Natural killer cell (primary cell): ENCODE results near the gene RUSF1. TPM values are rescaled to one million over a fixed set of nuclear protein-coding genes. Genes with fewer than 3 reads are reported as not detected.

Experiments used
- ATAC-seq, 3 donors: fragments of 150-1000 bp in 2 of 3; fragments of 200-7000 bp in 1 of 3; cut with Tn5 transposase; 1 replicate in 1 of 3; 2 replicates in 2 of 3; pipeline ENCODE4 v1.10.0; 2021; ENCODE audit warnings: mild to moderate bottlenecking in 2 of 3, moderate library complexity in 2 of 3
- DNase-seq, 2 donors: peaks; one replicate each; pipeline versions ENCODE4 v3.0.0 to v3.0.0-alpha.2; 2013 to 2021; ENCODE audit warnings: mixed read lengths in 1 of 2
- H3K27ac ChIP-seq: one replicate; pipeline ENCODE4 v1.5.1; 2013; ENCODE audit warnings: mild to moderate bottlenecking, low read length
- H3K27me3 ChIP-seq: one replicate; pipeline ENCODE4 v1.6.1; 2013; ENCODE audit warnings: low read length; ENCODE audit not compliant: control insufficient read depth, insufficient read depth
- H3K36me3 ChIP-seq: one replicate; pipeline ENCODE4 v1.6.1; 2013; ENCODE audit warnings: low read length; ENCODE audit not compliant: control insufficient read depth, insufficient read depth
- H3K4me1 ChIP-seq: one replicate; pipeline ENCODE4 v1.6.1; 2013; ENCODE audit warnings: low read length; ENCODE audit not compliant: control insufficient read depth, insufficient read depth
- H3K4me3 ChIP-seq: one replicate; pipeline ENCODE4 v1.5.1; 2013; ENCODE audit warnings: low read length
- H3K9me3 ChIP-seq: one replicate; pipeline ENCODE4 v1.6.1; 2013; ENCODE audit warnings: low read length; ENCODE audit not compliant: control insufficient read depth, insufficient read depth
- H3K27ac Mint-ChIP-seq, 2 donors: one replicate each; pipeline ENCODE4 v1.8.0; 2022; ENCODE audit warnings: mild to moderate bottlenecking in 2 of 2, mixed read lengths in 2 of 2, moderate library complexity in 1 of 2
- H3K27me3 Mint-ChIP-seq, 2 donors: one replicate each; pipeline ENCODE4 v1.8.0; 2022; ENCODE audit warnings: low read depth in 2 of 2, mixed read lengths in 2 of 2
- H3K36me3 Mint-ChIP-seq: one replicate; pipeline ENCODE4 v1.8.0; 2022; ENCODE audit warnings: mixed read lengths
- H3K4me1 Mint-ChIP-seq, 2 donors: one replicate each; pipeline ENCODE4 v1.8.0; 2022; ENCODE audit warnings: mixed read lengths in 2 of 2
- H3K4me3 Mint-ChIP-seq: one replicate; pipeline ENCODE4 v1.8.0; 2022; ENCODE audit warnings: mild to moderate bottlenecking, moderate library complexity, mixed read lengths
- H3K9me3 Mint-ChIP-seq, 2 donors: one replicate each; pipeline ENCODE4 v1.8.0; 2022; ENCODE audit warnings: mixed read lengths in 2 of 2
- WGBS: methylation state at CpG from one replicate; pipeline ENCODE4 v1.1.7; 2013; ENCODE audit warnings: missing lambda C conversion rate; ENCODE audit not compliant: insufficient coverage; 5-methylcytosine and 5-hydroxymethylcytosine counted together
- intact Hi-C: fragments of 100-400 bp; cut with micrococcal nuclease; formaldehyde crosslinking; loops from one replicate; pipeline ENCODE4 v1.14.2; 2022
- total RNA-seq, 4 donors: library from RNA; stranded (reverse); fragments of 120-200 nt in 1 of 4; gene quantifications; one replicate each; pipeline versions ENCODE4 v1.2.3 to v1.2.4, GENCODE V29; 2013 to 2022
- TF ChIP-seq, protein P1 (sequence below): fragments of 200-600 bp; IDR thresholded peaks from one replicate; pipeline ENCODE4 v1.8.0; 2022; ENCODE audit warnings: antibody characterized with exemption

Gene RUSF1
- total RNA-seq, 3 donors from 2014 or later (not counting 1 experiment from before 2014, with no cell fraction given): 50.2 to 61.5 (median 51.9) TPM

DNA sequence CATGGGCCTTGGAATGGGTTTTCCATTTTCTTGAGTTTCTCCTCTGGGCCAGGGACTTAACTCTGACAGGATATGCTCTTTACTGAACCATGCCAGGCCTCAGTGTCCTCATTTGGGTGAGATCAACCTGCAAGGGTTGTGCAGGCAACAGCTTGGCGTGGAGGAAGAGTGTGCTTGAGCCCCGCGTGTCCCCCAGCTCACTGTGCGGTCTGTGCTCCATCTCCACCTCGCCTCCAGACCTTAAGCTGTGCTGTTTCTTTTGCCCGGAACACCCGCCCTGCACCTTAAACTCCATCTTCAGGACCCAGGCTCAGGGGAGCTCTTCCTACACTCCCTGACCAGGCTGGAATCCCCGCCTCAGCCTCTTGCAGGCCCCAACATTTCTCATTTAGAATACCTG lies 9.7 kb downstream of the RUSF1 start:
- DNase-seq (no peak), ATAC-seq (no peak)
- peaks cover 4 to 7% of the 10 kb centered on the region in 2 donors for H3K4me1 Mint-ChIP-seq
- no peaks in the 10 kb centered on the region for H3K4me1 ChIP-seq
- no peaks in the 10 kb centered on the region for H3K9me3 ChIP-seq
- H3K27ac ChIP-seq: no peak overlapping the region
- TF ChIP-seq, protein P1, sequence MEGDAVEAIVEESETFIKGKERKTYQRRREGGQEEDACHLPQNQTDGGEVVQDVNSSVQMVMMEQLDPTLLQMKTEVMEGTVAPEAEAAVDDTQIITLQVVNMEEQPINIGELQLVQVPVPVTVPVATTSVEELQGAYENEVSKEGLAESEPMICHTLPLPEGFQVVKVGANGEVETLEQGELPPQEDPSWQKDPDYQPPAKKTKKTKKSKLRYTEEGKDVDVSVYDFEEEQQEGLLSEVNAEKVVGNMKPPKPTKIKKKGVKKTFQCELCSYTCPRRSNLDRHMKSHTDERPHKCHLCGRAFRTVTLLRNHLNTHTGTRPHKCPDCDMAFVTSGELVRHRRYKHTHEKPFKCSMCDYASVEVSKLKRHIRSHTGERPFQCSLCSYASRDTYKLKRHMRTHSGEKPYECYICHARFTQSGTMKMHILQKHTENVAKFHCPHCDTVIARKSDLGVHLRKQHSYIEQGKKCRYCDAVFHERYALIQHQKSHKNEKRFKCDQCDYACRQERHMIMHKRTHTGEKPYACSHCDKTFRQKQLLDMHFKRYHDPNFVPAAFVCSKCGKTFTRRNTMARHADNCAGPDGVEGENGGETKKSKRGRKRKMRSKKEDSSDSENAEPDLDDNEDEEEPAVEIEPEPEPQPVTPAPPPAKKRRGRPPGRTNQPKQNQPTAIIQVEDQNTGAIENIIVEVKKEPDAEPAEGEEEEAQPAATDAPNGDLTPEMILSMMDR: no peak
- H3K27me3 Mint-ChIP-seq: no peaks in the 10 kb centered on the region
- 95% methylated on average over 8 of the region's 8 CpGs for WGBS
- no peaks in the 10 kb centered on the region for H3K36me3 Mint-ChIP-seq
- H3K27ac Mint-ChIP-seq: peak overlapping the region in 1 of 2 donors; percentile 16
- peaks cover 24% of the 10 kb centered on the region for H3K36me3 ChIP-seq
- no peaks in the 10 kb centered on the region for H3K9me3 Mint-ChIP-seq
- no peak overlapping the region for H3K4me3 Mint-ChIP-seq
- H3K4me3 ChIP-seq: no peak overlapping the region
- intact Hi-C loops: loop anchor here (10.0 kb wide), 1 partner anchor 216 kb away; a partner anchor contains a TSS
- H3K27me3 ChIP-seq: no peaks in the 10 kb centered on the region

DNA sequence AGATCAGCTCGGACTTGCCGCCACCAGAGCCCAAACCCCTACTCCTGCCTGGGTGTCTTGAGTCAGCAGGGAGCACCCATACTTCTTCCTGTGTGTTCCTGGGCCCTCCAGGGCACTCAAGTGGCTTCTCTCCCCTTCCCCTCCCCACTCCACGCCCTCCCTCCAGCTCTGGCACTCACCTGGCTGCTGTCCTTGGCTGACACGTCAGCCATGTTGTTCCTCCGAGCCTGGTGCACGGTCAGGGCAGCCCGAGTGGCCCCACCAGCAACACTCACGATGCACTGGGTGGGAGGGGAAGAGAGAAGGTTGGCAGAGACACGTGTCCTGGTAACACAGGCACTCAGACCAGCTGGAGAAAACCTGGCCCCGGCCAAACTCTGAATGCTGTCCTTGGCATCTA lies 11.5 kb downstream of the RUSF1 start:
- Mint-ChIP-seq H3K9me3 (no peaks in the 10 kb centered on the region), H3K4me3 (no peak overlapping the region), H3K27ac (no peak overlapping the region), H3K27me3 (no peaks in the 10 kb centered on the region), H3K4me1 (peaks cover 4 to 7% of the 10 kb centered on the region in 2 donors), H3K36me3 (no peaks in the 10 kb centered on the region)
- WGBS: 94% methylated on average over 10 of the region's 10 CpGs
- Histone ChIP-seq H3K4me3 (no peak overlapping the region), H3K36me3 (peaks cover 30% of the 10 kb centered on the region), H3K9me3 (no peaks in the 10 kb centered on the region), H3K4me1 (no peaks in the 10 kb centered on the region), H3K27me3 (no peaks in the 10 kb centered on the region), H3K27ac (no peak overlapping the region)
- DNase-seq (no peak), ATAC-seq (no peak)
- TF ChIP-seq, protein P1: no peak
- intact Hi-C loops: loop anchor here (10.0 kb wide), 1 partner anchor 218 kb away; a partner anchor contains a TSS

DNA sequence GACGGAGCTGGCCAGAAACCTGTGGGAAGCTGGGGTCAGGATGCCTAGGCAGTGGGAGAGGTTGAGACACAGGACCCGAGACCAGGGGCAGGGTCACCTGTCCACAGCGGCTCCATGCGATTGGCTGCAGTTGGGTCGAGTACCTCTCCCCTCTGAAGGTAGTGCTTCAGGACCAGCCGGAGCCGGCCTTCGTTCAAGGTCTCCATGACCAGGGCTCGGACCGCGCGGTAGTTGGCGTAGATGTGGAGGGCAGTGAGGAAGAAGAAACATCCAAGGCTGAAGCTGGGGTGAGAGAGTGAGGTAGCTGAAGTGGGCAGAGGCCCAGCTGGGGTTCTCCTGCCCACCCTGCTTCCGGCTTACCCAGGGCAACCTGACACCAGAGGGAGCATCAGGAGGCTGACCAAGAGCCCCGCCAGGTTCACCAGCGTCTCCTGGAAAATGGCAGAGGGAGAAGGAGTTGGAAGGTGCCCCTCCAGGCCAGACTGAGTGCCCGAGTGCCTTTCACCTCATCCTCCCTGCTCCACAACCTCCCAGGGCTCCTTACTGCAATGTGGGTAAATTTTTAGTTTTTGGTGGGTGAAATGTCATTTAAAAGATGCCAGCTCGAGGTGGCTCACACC lies 14.6 kb downstream of the RUSF1 start:
- TF ChIP-seq, protein P1: no peak
- H3K27me3 Mint-ChIP-seq: no peaks in the 10 kb centered on the region
- no peaks in the 10 kb centered on the region for H3K9me3 Mint-ChIP-seq
- Histone ChIP-seq H3K36me3 (peaks cover 27% of the 10 kb centered on the region), H3K27me3 (no peaks in the 10 kb centered on the region), H3K27ac (no peak overlapping the region), H3K4me3 (no peak overlapping the region), H3K4me1 (no peaks in the 10 kb centered on the region), H3K9me3 (no peaks in the 10 kb centered on the region)
- H3K4me3 Mint-ChIP-seq: no peak overlapping the region
- no peak overlapping the region for H3K27ac Mint-ChIP-seq
- 98% methylated on average over 17 of the region's 18 CpGs for WGBS
- peaks cover 1 to 7% of the 10 kb centered on the region in 2 donors for H3K4me1 Mint-ChIP-seq
- DNase-seq: no peak
- intact Hi-C loops: loop anchor here (10.0 kb wide), 1 partner anchor 221 kb away; a partner anchor contains a TSS
- ATAC-seq: no peak
- H3K36me3 Mint-ChIP-seq: no peaks in the 10 kb centered on the region
